Dermis microvascular lymphatic vessel endothelial cell (primary cell): ENCODE measurements around the gene SPINT2. TPM values are rescaled to one million over a fixed set of nuclear protein-coding genes. Genes with fewer than 3 reads are reported as not detected.
"Not testable (repeated sequence)": the region's sequence is repeated elsewhere in the genome, so short reads cannot be mapped to it uniquely, and the experiment has no call there.

Experiments
- DNase-seq, 2 donors: peaks; one replicate each; pipeline versions ENCODE4 v3.0.0 to v3.0.0-alpha.2; 2010; ENCODE audit warnings: low read depth in 2 of 2
- total RNA-seq: library from RNA; depleted of rRNA; stranded (reverse); fragments of >200 nt; gene quantifications from 2 replicates; pipeline ENCODE4 v1.2.1, GENCODE V29; 2014

The SPINT2 gene, protein sequence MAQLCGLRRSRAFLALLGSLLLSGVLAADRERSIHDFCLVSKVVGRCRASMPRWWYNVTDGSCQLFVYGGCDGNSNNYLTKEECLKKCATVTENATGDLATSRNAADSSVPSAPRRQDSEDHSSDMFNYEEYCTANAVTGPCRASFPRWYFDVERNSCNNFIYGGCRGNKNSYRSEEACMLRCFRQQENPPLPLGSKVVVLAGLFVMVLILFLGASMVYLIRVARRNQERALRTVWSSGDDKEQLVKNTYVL
- total RNA-seq = 24.5 and 35.1 TPM in 2 replicates

DNA sequence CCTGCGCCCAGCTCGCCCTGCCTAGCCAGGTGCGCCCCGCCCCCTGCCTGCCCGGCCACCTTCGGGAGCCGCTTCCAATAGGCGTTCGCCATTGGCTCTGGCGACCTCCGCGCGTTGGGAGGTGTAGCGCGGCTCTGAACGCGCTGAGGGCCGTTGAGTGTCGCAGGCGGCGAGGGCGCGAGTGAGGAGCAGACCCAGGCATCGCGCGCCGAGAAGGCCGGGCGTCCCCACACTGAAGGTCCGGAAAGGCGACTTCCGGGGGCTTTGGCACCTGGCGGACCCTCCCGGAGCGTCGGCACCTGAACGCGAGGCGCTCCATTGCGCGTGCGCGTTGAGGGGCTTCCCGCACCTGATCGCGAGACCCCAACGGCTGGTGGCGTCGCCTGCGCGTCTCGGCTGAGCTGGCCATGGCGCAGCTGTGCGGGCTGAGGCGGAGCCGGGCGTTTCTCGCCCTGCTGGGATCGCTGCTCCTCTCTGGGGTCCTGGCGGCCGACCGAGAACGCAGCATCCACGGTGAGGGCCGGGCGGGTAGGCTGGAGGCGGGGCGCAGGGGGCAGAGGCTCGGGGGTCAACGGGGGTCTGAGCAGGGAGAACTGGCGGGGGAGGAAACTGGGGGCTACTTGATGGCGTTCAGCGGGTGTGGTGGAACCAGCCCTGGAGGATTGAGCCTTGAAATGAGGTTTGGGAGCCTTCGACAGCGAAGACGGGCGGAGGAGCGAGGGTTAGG is at the start of gene SPINT2:
TSS of gene SPINT2 (plus strand) at position 88 of the 727 bp plus-strand sequence. CDS start at position 408, 320 bp downstream.
- DNase-seq = peak in 1 of 2 donors; percentile 22

DNA sequence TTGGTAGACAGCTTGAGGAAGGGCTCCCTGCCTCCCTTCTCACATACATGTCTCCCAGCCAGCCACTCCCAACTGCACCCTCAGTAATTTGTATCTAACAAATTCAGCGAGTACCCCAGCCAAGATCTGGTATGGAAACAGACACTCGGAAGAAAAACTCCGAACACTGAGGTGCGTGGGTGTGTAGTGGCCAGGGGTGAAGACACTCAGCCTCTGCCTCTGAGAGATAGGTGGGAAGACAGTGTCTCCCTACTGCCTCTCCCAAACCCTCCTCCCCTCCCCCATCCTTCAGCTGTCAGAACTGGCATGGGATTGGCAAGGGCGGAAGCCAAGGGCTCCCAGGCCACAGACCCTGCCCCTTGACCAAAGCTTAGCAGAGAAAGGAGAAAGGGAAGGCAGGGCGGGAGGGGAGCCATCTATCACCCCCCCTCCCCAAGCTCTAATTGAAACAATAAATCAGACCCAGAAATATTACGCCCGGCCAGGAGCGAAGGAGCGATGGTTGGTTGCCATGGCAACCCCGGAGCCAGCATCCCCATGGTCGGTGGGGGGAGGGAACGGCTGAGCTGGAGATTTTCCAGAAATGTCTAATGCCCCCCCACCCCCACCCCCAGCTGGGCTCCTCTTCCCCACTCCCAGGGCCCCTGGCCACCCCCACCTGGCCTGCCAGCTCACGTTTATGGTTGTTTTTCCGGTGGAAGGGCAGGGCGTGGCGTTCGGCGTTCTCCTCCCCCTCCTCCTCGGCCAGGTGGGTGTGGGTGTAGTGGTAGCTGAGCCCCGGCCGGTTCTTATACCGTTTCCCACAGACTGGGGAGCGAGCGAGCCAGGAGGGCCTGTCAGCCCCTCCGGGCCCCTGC is 47.4 kb upstream of the SPINT2 start:
- no peak for DNase-seq

GRCh38 chr19:38218204-38218603 is 46.2 kb upstream of the SPINT2 start:
- DNase-seq = no peak

DNA sequence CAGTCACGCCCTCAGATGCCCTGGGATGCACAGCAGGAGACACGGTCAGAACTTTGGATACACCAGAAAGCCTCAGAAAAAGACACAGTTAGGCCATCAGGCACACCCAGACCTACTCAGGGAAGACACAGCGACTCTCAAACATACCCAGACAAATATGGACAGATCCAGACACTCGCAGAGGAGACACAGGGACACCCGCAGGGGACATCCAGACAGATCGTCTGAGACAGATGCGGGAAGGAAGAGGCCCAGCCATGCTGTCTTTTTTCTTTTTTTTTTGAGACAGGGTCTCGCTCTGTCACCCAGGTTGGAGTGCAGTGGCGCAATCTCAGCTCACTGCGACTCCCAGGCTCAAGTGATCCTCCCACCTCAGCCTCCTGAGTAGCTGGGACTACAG is 45.2 kb upstream of the SPINT2 start:
- no peak for DNase-seq

DNA sequence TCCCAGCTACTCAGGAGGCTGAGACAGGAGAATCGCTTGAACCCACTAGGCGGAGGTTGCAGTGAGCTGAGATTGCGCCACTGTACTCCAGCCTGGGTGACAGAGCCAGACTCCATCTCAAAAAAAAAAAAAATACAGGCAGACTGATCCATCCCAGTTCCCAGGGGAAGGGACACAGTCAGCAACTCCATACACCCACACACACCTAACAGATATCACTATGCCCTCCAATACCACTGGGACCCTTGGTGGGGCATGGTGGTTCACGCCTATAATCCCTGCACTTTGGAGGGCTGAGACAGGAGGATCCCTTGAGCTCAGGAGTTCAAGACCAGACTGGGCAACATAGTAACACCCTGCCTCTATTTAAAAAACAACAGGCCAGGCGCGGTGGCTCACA is 43.0 kb upstream of the SPINT2 start:
- no peak for DNase-seq

DNA sequence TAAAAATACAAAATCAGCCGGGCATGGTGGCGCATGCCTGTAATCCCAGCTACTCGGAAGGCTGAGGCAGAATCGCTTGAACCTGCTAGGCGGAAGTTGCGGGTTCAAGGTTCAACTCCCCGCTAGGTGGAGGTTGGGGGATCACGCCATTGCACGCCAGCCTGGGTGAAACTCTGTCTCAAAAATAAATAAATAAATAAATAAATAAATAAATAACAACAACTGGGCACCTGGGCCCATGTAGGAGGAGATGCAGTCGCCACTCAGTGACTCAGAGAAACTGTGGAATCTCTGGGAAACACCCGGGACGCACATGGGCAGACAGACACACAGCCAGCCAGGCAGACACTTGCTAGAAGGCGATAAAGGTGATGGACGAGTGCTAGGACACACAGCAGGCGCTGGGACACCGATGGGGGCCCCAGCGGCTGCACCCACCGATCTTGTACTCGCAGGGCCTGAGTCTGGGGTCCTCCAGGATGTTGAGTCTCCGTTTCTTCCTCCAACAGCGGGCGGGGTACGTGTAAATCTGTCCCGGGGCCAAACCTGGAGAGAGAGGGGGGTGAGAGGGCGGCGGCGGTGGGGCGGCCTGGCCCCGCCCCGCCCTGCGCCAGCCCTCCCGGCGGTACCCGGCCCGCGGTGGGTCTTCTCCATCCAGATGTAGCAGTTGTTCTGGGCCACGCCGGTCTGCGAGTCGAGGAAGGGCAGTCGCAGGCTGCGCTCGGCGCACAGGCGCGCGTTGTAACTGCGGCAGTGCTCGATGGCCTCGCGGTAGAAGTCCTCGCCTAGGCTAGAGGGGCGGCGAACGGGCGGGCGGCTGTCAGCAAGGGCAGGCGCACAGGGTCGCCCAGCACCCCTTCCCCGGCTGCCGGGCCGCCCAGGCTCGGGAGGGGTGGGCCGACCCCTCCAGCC is 42.2 kb upstream of the SPINT2 start:
- DNase-seq = no peak

GRCh38 chr19:38223119-38223523 is 41.3 kb upstream of the SPINT2 start:
- DNase-seq = no peak

GRCh38 chr19:38223617-38224013 is 40.8 kb upstream of the SPINT2 start:
- no peak for DNase-seq

- peak; percentile 15 to 71 for DNase-seq
Observed at GRCh38 chr19:38224014-38224862, 40.1 kb upstream of the SPINT2 start, which contains the start of gene DPF1. Gene DPF1 (minus strand): TSS chr19:38224222. CDS start chr19:38224142, 80 bp downstream.

GRCh38 chr19:38224863-38225218 is 39.5 kb upstream of the SPINT2 start:
- not testable (repeated sequence) for DNase-seq

DNA sequence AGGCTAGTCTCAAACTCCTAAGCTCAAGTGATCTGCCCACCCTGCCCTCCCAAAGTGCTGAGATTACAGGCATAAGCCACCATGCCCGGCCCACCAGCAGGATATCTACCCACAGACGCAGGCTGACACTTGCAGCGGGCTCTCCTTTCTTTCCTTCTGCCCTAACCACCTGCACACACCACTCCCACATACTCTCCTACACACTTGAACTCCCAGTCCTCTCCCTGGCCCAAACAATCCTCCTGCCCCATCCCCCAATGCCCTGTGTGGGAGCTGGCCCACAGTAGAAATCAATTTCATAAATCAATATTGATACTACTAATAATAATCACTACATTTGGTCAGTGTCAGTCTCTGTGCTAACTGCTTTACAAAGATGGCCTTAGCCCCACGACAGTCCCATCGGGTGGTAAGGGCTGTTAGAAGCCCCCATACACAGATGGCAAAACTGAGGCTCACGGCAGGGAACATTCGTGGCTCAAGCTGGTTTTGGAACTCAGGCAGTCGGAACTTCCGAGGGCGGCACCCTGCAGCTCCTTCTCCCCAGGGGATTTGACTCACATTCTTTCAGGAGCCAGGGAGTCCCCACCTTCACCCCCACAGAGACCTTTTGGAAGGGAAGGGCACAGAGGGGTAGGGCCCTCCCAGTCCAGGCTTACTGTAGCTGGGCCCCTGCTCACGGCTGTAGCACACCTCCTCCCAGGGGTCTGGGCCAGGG is 36.9 kb upstream of the SPINT2 start:
- no peak for DNase-seq

GRCh38 chr19:38228005-38228377 is 36.4 kb upstream of the SPINT2 start:
- DNase-seq = no peak

DNA sequence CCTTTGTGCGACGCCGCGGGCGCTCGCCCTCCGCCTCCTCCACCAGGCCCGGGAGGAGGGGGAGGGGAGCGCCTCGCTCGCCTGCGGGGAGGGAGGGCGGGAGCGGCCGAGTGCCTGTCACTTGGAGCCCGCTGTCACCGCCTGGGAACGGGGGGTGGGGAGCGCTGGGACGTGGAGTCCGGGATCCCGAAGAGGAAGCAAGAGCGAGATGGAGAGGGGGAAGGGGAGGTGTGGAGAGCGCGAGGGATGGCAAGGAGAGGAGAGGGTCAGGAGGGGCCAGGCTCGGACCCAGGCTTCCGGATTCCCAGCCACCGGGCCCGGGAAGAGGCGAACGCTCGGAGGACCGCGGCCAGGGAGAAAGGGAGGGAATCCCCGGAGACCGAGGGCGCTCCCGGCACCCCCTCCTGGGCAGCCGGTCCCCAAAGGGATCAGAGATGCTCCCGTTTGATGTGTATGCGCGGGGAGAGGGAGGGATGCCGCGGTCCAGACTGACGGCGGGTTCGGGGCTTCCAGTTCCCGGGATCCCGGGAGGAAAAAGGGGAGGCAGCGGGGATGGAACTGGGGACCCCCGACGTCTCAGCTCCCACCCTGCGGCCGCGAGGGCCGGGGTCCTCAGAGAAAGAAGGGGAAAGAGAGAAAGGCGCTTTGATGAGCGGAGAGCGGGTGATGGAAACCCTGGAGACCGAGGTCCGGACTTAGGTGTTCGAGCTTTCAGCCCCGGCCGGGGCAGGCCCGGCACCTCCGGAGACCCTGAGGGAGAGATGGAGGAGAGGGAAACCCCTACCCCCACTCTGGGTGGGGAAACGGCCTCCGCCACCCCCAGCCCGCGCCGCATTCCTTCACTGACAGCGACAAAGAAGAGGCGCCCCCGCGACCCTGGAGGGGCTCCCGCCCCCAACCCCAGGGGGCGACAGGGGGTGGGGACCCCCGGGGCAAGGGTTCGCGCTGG is 35.6 kb upstream of the SPINT2 start:
- no peak for DNase-seq

- peak; percentile 63 to 86 for DNase-seq
Observed at GRCh38 chr19:38229585-38230073, 34.7 kb upstream of the SPINT2 start.

DNA sequence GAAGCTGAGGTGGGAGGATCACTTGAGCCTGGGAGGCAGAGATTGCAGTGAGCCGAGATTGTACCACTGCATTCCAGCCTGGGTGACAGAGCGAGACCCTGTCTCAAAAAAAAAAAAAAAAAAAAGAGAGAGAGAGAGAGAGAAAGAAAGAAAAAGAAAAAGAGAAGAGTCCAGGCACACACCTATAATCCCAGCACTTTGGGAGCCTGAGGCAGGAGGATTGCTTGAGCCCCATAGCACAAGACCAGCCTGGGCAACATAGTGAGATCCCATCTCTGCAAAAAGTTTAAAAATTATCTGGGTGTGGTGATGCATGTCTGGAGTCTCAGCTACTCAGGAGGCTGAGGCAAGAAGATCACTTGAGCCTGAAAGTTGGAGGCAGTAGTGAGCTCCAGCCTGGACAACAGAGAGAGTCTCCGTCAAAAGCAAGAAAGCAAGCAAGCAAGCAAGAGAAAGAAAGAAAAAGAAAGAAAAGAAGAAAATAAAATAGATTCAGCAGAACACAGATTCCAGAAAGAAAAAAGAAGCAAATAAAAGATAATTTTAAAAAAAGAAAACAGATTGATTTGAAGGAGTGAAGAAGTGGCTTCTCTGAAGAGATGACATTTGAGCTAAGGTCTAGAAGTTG is 33.8 kb upstream of the SPINT2 start:
- DNase-seq = not testable (repeated sequence)

DNA sequence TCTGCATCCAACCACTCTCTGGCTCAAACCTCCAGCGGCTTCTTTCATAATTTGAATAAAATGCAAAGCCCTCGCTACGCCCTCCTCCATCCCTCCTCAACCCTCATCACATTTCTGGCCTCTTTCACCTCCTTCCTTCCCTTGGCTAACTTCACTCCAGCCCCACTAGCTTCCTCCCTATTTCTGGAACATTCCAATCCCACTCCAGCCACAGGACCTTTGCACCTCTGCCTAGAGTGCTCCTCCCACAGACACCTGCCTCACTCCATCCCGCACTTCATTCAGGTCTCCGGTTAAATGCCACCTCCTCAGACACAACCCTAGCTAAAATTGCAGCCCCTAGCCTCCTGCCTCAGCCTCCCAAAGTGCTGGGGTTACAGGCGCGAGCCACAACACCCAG is 32.5 kb upstream of the SPINT2 start:
- DNase-seq = no peak

- DNase-seq = peak; percentile 40 to 69
Observed at GRCh38 chr19:38233740-38234251, 30.6 kb upstream of the SPINT2 start.
